ENCODE data around the gene ATP6V1G2.
"Not testable (repeated sequence)": the region's sequence is repeated elsewhere in the genome, so short reads cannot be mapped to it uniquely, and the experiment has no call there.

DNA sequence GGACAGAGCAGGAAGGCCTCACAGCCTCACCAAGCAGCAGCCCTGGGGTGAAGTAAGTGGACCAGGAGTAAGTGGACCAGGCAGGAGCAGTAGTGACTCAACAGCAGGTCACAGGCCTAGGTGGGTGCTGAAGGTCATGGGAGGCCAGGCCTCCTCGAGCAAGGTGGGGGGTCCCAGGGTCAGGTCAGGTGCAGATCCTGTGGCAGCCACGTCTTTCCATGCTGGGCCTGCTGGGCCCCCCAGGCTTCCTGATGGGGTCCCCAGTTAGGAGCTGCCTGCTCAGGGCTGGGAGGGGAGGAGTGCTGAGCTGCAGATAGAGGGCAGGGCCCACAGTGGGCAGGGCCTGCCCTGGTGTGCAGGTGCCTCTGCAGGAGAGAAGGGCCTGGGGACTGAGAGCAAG, 37.4 kb downstream of the ATP6V1G2 start:
- TF ChIP-seq, protein P1, sequence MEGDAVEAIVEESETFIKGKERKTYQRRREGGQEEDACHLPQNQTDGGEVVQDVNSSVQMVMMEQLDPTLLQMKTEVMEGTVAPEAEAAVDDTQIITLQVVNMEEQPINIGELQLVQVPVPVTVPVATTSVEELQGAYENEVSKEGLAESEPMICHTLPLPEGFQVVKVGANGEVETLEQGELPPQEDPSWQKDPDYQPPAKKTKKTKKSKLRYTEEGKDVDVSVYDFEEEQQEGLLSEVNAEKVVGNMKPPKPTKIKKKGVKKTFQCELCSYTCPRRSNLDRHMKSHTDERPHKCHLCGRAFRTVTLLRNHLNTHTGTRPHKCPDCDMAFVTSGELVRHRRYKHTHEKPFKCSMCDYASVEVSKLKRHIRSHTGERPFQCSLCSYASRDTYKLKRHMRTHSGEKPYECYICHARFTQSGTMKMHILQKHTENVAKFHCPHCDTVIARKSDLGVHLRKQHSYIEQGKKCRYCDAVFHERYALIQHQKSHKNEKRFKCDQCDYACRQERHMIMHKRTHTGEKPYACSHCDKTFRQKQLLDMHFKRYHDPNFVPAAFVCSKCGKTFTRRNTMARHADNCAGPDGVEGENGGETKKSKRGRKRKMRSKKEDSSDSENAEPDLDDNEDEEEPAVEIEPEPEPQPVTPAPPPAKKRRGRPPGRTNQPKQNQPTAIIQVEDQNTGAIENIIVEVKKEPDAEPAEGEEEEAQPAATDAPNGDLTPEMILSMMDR (conservative IDR thresholded peaks at IDR 0.05; ENCODE audit: low read depth, low read length): not testable (repeated sequence)
- not testable (repeated sequence) for TF ChIP-seq EZH2 (IDR thresholded peaks at IDR 0.05; ENCODE audit: borderline replicate concordance, low read depth, low read length, poor library complexity, severe bottlenecking)

Measured in A673 (cell line).